GM18873 (cell line): ENCODE data around the gene NKAPD1.
"Not testable (repeated sequence)": the region's sequence is repeated elsewhere in the genome, so short reads cannot be mapped to it uniquely, and the experiment has no call there.

ENCODE experiments used
- ATAC-seq: cut with Tn5 transposase; IDR thresholded peaks from one replicate; pipeline ENCODE4 v1.9.1; 2021; ENCODE audit warnings: mild to moderate bottlenecking, moderate library complexity, moderate number of reproducible peaks; ENCODE audit not compliant: unreplicated experiment, low FRiP score

The NKAPD1 gene

GRCh38 chr11:112085822-112086421 lies 11.8 kb downstream of the NKAPD1 start:
- peak; percentile 24 for ATAC-seq

- ATAC-seq = peak; percentile 87
Observed at GRCh38 chr11:112086422-112087191, 12.5 kb downstream of the NKAPD1 start, which contains the start of the genes SDHD and TIMM8B. Gene SDHD (plus strand): TSS chr11:112086873. CDS start chr11:112086908, 35 bp downstream. Gene TIMM8B (minus strand): TSS chr11:112086756. CDS start chr11:112086723, 33 bp downstream.

DNA sequence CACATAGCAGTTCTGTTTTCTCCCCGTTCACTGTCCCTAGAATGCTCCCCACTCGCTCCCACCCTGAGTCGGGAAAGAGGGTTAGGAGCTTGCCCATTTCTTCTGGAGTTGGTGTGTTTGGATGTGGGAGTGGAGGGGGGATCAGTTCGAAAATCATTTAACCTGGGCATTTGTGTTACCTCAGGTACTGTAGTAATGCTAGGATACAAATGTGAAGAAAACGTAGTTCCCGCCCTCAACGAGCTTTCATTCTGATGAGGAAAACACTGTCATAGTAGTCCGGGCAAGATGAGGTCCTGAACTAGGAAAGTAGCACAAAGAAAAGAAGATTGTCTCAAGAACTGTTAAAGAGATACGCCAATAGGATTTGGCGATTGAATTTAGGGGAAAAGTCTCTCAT lies 13.1 kb downstream of the NKAPD1 start:
- no peak for ATAC-seq

- not testable (repeated sequence) for ATAC-seq
Observed at GRCh38 chr11:112095302-112095701, 21.2 kb downstream of the NKAPD1 start.

DNA sequence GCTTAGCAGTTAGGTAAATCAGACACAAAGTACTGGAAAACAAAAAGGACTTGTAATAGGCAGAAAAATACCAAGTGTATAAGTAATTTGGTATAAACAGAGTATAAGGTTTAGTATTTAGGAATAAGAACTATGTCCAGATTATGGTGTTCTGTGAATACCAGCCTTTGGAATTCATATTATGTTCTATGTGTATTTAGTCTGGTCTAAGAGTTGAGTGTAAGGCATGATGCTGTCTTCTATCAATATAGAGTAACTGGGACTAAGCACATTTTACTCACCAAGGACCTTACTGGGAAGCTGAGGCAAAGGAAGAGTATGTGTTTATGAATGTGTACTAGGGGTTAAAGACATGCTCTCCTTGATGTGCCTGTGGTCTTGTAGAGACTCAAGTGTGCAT lies 22.1 kb downstream of the NKAPD1 start:
- ATAC-seq = no peak

- ATAC-seq = no peak
Observed at GRCh38 chr11:112097734-112098528, 23.8 kb downstream of the NKAPD1 start.

DNA sequence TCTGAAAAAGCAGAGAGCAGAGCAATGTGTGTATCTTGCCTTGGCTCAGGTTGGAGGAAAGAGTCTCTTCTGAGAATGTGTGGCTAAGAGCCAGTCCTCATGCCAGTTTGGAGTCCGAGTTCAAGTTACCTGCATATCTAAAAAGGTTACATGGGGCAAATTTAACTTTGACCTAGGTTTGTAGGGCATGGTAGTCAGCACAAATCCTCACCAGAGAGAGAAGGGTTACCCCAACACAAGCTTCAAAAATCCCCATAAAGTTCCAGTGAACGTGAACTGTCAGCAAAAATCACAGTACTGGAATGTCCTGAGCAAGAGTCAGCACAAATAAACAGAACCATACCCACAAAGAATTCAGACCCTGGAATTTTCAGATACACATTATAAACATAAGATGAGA lies 26.4 kb downstream of the NKAPD1 start:
- ATAC-seq = no peak

- no peak for ATAC-seq
Observed at GRCh38 chr11:112103446-112103845, 29.3 kb downstream of the NKAPD1 start.

- no peak for ATAC-seq
Observed at GRCh38 chr11:112106070-112106469, 32.0 kb downstream of the NKAPD1 start.

- no peak for ATAC-seq
Observed at GRCh38 chr11:112113539-112114457, 39.7 kb downstream of the NKAPD1 start.

DNA sequence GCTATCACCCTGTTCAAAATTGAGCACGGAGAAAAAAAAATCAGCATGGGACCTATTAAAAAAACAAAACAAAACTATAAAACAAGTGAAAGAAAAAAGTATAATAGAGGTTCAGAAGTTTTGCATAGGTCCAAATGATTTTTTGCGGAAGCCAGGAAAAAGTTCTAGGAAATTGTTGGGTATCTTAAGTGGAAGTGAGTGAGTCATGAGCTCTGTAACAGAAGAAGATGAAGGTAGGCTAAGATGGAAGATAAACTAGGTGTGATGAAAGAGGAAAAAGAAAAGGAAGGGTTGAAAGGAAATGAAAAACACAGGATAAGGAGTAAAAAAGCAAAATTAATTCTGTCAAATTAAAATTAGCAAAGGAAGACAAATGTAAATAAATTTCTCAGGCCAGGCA lies 40.4 kb downstream of the NKAPD1 start:
- ATAC-seq = no peak

GRCh38 chr11:112115386-112115785 lies 41.3 kb downstream of the NKAPD1 start:
- no peak for ATAC-seq

DNA sequence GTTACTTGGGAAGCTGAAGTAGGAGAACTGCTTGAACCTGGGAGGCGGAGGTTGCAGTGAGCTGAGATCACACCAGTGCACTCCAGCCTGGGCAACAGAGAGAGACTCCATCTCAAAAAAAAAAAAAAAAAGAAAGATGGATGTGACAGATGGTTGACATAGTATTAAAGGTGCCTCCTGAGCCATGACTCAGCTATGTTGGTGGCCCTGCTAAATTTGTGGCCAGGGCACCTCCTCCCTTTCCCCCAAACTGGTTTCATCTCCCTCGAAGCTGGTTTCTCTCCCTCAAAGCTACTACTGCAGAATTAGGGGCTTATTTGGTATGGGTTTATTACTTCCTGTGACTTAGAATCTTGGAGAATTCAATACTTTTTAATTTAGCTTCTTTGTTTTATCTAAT lies 44.1 kb downstream of the NKAPD1 start:
- ATAC-seq = no peak

DNA sequence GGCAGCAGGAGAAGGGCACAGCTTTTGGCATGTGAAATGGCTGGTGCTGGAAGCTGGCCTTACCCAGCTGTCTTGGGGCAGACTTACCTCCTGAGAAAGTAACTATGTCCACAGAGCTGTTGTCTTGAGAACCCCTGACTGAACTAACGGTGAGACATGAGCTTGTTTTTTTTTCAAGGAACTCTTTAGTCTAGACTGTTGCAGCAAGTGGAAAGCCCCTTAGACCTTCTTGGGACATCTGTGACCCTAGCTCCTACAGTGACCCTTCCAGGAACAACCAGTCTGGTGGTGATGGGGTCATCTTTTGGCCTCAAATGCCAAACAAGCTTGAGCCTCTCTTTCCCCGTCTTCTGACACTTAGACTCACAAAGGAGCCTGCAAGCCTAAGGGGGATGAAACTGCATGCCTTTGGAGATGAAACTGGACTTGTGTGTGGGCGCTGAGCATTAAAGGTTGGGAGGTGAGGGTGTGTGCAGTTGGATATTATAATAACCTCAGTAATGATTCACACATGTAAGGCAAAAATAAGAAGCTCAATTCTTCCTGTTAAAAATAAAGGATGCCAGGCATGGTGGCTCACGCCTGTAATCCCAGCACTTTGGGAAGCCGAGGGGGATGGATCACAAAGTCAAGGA lies 48.0 kb downstream of the NKAPD1 start:
- ATAC-seq = no peak

- ATAC-seq = no peak
Observed at GRCh38 chr11:112123129-112123528, 49.0 kb downstream of the NKAPD1 start.

DNA sequence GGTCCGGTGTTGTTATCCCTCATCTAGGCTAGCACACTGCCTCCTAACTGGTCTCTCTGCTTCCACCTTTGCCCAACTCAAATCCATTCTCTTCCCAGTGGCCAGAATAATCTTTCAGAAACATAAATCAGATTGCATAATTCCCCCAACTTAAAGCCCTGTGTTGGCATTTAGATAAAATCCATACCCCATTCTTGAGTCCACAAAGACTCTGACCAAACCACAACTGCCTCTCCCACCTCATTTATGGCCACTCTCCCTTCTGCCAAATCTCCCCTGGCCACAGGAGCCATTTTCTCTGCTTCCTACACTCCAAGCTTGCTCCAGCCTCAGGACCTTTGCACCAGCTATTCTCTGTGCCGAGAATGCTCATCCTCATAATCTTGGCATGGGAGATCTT lies 53.0 kb downstream of the NKAPD1 start:
- ATAC-seq = no peak

- no peak for ATAC-seq
Observed at GRCh38 chr11:112128483-112129121, 54.5 kb downstream of the NKAPD1 start.

DNA sequence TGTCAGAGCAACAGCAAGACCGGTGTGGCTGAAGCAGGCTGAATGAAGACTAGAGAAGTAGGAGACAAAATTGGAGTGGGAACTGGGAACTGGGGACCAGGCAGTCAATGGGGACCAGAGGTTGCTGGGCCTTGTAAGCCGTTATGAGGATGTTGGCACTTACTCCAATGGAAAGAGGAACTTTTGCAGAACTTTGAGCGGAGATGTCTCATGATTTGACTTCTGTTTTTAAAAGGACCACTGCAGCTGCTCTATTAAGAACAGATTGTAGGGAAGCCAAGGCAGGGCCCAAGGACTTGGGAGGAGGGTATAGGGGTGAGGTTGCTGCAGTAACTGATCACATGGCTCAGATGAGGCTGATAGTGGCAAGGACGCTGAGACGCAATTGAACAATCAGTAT lies 55.6 kb downstream of the NKAPD1 start:
- ATAC-seq = no peak

GRCh38 chr11:112132737-112133136 lies 58.6 kb downstream of the NKAPD1 start:
- no peak for ATAC-seq
